NB4 (cell line): Measurements from ENCODE around the gene HORMAD1.
"Not testable (repeated sequence)": the region's sequence is repeated elsewhere in the genome, so short reads cannot be mapped to it uniquely, and the experiment has no call there.

Experiments used
- MYC ChIP-seq: IDR thresholded peaks from 2 replicates; pipeline ENCODE4 v1.6.1; 2011; ENCODE audit warnings: low read depth, low read length
- POLR2A ChIP-seq: IDR thresholded peaks from 2 replicates; pipeline ENCODE4 v1.6.1; 2011; ENCODE audit warnings: mild to moderate bottlenecking; ENCODE audit not compliant: insufficient read length; ENCODE audit errors: extremely low read depth
- TF ChIP-seq, protein P1 (sequence below): IDR thresholded peaks from one replicate; pipeline ENCODE4 v1.5.1; 2012; ENCODE audit warnings: low read depth, low read length
- TF ChIP-seq, protein P2 (sequence below): IDR thresholded peaks from 2 replicates; pipeline ENCODE4 v1.6.1; 2011; ENCODE audit warnings: low read depth, low read length

- TF ChIP-seq, protein P1, sequence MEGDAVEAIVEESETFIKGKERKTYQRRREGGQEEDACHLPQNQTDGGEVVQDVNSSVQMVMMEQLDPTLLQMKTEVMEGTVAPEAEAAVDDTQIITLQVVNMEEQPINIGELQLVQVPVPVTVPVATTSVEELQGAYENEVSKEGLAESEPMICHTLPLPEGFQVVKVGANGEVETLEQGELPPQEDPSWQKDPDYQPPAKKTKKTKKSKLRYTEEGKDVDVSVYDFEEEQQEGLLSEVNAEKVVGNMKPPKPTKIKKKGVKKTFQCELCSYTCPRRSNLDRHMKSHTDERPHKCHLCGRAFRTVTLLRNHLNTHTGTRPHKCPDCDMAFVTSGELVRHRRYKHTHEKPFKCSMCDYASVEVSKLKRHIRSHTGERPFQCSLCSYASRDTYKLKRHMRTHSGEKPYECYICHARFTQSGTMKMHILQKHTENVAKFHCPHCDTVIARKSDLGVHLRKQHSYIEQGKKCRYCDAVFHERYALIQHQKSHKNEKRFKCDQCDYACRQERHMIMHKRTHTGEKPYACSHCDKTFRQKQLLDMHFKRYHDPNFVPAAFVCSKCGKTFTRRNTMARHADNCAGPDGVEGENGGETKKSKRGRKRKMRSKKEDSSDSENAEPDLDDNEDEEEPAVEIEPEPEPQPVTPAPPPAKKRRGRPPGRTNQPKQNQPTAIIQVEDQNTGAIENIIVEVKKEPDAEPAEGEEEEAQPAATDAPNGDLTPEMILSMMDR: not testable (repeated sequence)
- TF ChIP-seq POLR2A, MYC: not testable (repeated sequence)
- TF ChIP-seq, protein P2, sequence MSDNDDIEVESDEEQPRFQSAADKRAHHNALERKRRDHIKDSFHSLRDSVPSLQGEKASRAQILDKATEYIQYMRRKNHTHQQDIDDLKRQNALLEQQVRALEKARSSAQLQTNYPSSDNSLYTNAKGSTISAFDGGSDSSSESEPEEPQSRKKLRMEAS: not testable (repeated sequence)
Observed at GRCh38 chr1:150767704-150768103, 47.0 kb upstream of the HORMAD1 start.
